Activated T-helper 1 cell treated with anti-CD3 and anti-CD28 coated beads, Interleukin-12 subunit alpha, Interleukin-12 subunit beta, Interleukin-2, Interleukin-4 antibody, amounts not matched to agents 30 ng/mL and 10 ng/mL and 1 ng/mL, durations not matched to agents 14 hours and 24 hours and 36 hours (primary cell): ENCODE data around the gene GGTLC1. TPM values are rescaled to one million over a fixed set of nuclear protein-coding genes. Genes with fewer than 3 reads are reported as not detected.
"Not testable (repeated sequence)": the region's sequence is repeated elsewhere in the genome, so short reads cannot be mapped to it uniquely, and the experiment has no call there.

ENCODE experiments used
- DNase-seq: peaks from one replicate; pipeline ENCODE4 v3.0.0; 2021; ENCODE audit warnings: low spot score
- H3K27ac Mint-ChIP-seq: one replicate; pipeline ENCODE4 v1.8.0; 2021; ENCODE audit warnings: mild to moderate bottlenecking, mixed read lengths
- H3K27me3 Mint-ChIP-seq: one replicate; pipeline ENCODE4 v1.8.0; 2022; ENCODE audit warnings: mild to moderate bottlenecking, moderate library complexity, mixed read lengths; ENCODE audit not compliant: insufficient read depth
- H3K36me3 Mint-ChIP-seq: one replicate; pipeline ENCODE4 v1.8.0; 2021; ENCODE audit warnings: low read depth, mixed read lengths
- H3K4me1 Mint-ChIP-seq: one replicate; pipeline ENCODE4 v1.8.0; 2021; ENCODE audit warnings: low read depth, mixed read lengths
- H3K4me3 Mint-ChIP-seq: one replicate; pipeline ENCODE4 v1.8.0; 2021; ENCODE audit warnings: mild to moderate bottlenecking, moderate library complexity, mixed read lengths
- H3K9me3 Mint-ChIP-seq: one replicate; pipeline ENCODE4 v1.8.0; 2021; ENCODE audit warnings: mixed read lengths
- intact Hi-C: fragments of 100-400 bp; cut with micrococcal nuclease; formaldehyde crosslinking; loops from one replicate; pipeline ENCODE4 v1.15.1; 2024
- total RNA-seq: library from RNA; stranded (reverse); gene quantifications from 2 replicates; pipeline ENCODE4 v1.2.3, GENCODE V29; 2022

The GGTLC1 gene
- total RNA-seq, 1 donor from 2014 or later, result not detected

GRCh38 chr20:24007073-24007595 lies 18.6 kb upstream of the GGTLC1 start:
- intact Hi-C loops, result no loop called here
- DNase-seq, result no peak
- Mint-ChIP-seq H3K27ac (no peak overlapping the region), H3K36me3 (no peaks in the 10 kb centered on the region), H3K27me3 (peaks cover 2% of the 10 kb centered on the region), H3K4me1 (no peaks in the 10 kb centered on the region), H3K9me3 (no peaks in the 10 kb centered on the region), H3K4me3 (no peak overlapping the region)

GRCh38 chr20:24006626-24007025 lies 18.0 kb upstream of the GGTLC1 start:
- intact Hi-C loops, result no loop called here
- Mint-ChIP-seq H3K9me3 (no peaks in the 10 kb centered on the region), H3K4me3 (no peak overlapping the region), H3K36me3 (no peaks in the 10 kb centered on the region), H3K27ac (no peak overlapping the region), H3K4me1 (no peaks in the 10 kb centered on the region), H3K27me3 (peaks cover 4% of the 10 kb centered on the region)
- DNase-seq, result no peak

- Mint-ChIP-seq H3K4me1 (no peaks in the 10 kb centered on the region), H3K9me3 (no peaks in the 10 kb centered on the region), H3K27me3 (peaks cover 16% of the 10 kb centered on the region), H3K27ac (no peak overlapping the region), H3K36me3 (no peaks in the 10 kb centered on the region), H3K4me3 (no peak overlapping the region)
- no peak for DNase-seq
- intact Hi-C loops, result no loop called here
Observed at GRCh38 chr20:24004471-24004870, 15.9 kb upstream of the GGTLC1 start.

GRCh38 chr20:24002896-24003295 lies 14.3 kb upstream of the GGTLC1 start:
- Mint-ChIP-seq H3K9me3 (no peaks in the 10 kb centered on the region), H3K36me3 (no peaks in the 10 kb centered on the region), H3K27ac (no peak overlapping the region), H3K4me3 (no peak overlapping the region), H3K27me3 (peaks cover 22% of the 10 kb centered on the region), H3K4me1 (no peaks in the 10 kb centered on the region)
- no peak for DNase-seq
- intact Hi-C loops, result no loop called here

GRCh38 chr20:24001712-24002405 lies 13.3 kb upstream of the GGTLC1 start:
- Mint-ChIP-seq H3K36me3 (no peaks in the 10 kb centered on the region), H3K4me1 (no peaks in the 10 kb centered on the region), H3K27ac (no peak overlapping the region), H3K9me3 (no peaks in the 10 kb centered on the region), H3K27me3 (peaks cover 25% of the 10 kb centered on the region), H3K4me3 (no peak overlapping the region)
- intact Hi-C loops, result no loop called here
- DNase-seq, result no peak

GRCh38 chr20:23998844-23999243 lies 10.3 kb upstream of the GGTLC1 start:
- intact Hi-C loops, result loop anchor here (10.0 kb wide), 1 partner anchor 114 kb away; no protein-coding TSS in a partner anchor
- Mint-ChIP-seq H3K36me3 (no peaks in the 10 kb centered on the region), H3K27ac (no peak overlapping the region), H3K4me1 (no peaks in the 10 kb centered on the region), H3K27me3 (peaks cover 28% of the 10 kb centered on the region), H3K9me3 (no peaks in the 10 kb centered on the region), H3K4me3 (no peak overlapping the region)
- no peak for DNase-seq

GRCh38 chr20:23998392-23998791 lies 9.8 kb upstream of the GGTLC1 start:
- H3K9me3 Mint-ChIP-seq, result no peaks in the 10 kb centered on the region
- H3K4me3 Mint-ChIP-seq, result no peak overlapping the region
- peaks cover 26% of the 10 kb centered on the region for H3K27me3 Mint-ChIP-seq
- no peak for DNase-seq
- H3K36me3 Mint-ChIP-seq, result no peaks in the 10 kb centered on the region
- no peaks in the 10 kb centered on the region for H3K4me1 Mint-ChIP-seq
- intact Hi-C loops, result loop anchor here (10.0 kb wide), 1 partner anchor 114 kb away; no protein-coding TSS in a partner anchor
- no peak overlapping the region for H3K27ac Mint-ChIP-seq

GRCh38 chr20:23995905-23996666 lies 7.5 kb upstream of the GGTLC1 start:
- Mint-ChIP-seq H3K4me3 (no peak overlapping the region), H3K27ac (no peak overlapping the region), H3K36me3 (no peaks in the 10 kb centered on the region), H3K9me3 (no peaks in the 10 kb centered on the region), H3K4me1 (no peaks in the 10 kb centered on the region), H3K27me3 (peaks cover 22% of the 10 kb centered on the region)
- DNase-seq, result peak; percentile 6
- intact Hi-C loops, result loop anchor here (1.0 to 10.0 kb wide), 3 partner anchors 59 to 111 kb away; no protein-coding TSS in a partner anchor

GRCh38 chr20:23995291-23995690 lies 6.7 kb upstream of the GGTLC1 start:
- not testable (repeated sequence) for H3K36me3 Mint-ChIP-seq, DNase-seq, H3K27ac Mint-ChIP-seq, H3K9me3 Mint-ChIP-seq, H3K4me3 Mint-ChIP-seq, H3K4me1 Mint-ChIP-seq
- intact Hi-C loops, result loop anchor here (10.0 kb wide), 1 partner anchor 110 kb away; no protein-coding TSS in a partner anchor
- H3K27me3 Mint-ChIP-seq, result peaks cover 19% of the 10 kb centered on the region

- not testable (repeated sequence) for H3K36me3 Mint-ChIP-seq, DNase-seq, H3K4me3 Mint-ChIP-seq, H3K9me3 Mint-ChIP-seq, H3K4me1 Mint-ChIP-seq, H3K27ac Mint-ChIP-seq
- H3K27me3 Mint-ChIP-seq, result peaks cover 11% of the 10 kb centered on the region
- intact Hi-C loops, result loop anchor here (10.0 kb wide), 1 partner anchor 109 kb away; no protein-coding TSS in a partner anchor
Observed at GRCh38 chr20:23994001-23994633, 5.5 kb upstream of the GGTLC1 start.

- not testable (repeated sequence) for H3K27ac Mint-ChIP-seq, H3K9me3 Mint-ChIP-seq, H3K4me3 Mint-ChIP-seq, H3K36me3 Mint-ChIP-seq, H3K27me3 Mint-ChIP-seq, H3K4me1 Mint-ChIP-seq, DNase-seq
- intact Hi-C loops, result loop anchor here (10.0 kb wide), 1 partner anchor 109 kb away; no protein-coding TSS in a partner anchor
Observed at GRCh38 chr20:23993440-23993839, 4.9 kb upstream of the GGTLC1 start.

- H3K4me1 Mint-ChIP-seq, H3K9me3 Mint-ChIP-seq, DNase-seq, H3K27ac Mint-ChIP-seq, H3K27me3 Mint-ChIP-seq, H3K36me3 Mint-ChIP-seq, H3K4me3 Mint-ChIP-seq: not testable (repeated sequence)
- intact Hi-C loops, result loop anchor here (10.0 kb wide), 1 partner anchor 105 kb away; no protein-coding TSS in a partner anchor
Observed at GRCh38 chr20:23990296-23990695, 1.7 kb upstream of the GGTLC1 start.

GRCh38 chr20:23988966-23989365 lies 387 bp upstream of the GGTLC1 start:
- H3K27me3 Mint-ChIP-seq, intact Hi-C loops, H3K27ac Mint-ChIP-seq, H3K4me3 Mint-ChIP-seq, H3K36me3 Mint-ChIP-seq, H3K9me3 Mint-ChIP-seq, DNase-seq, H3K4me1 Mint-ChIP-seq: not testable (repeated sequence)
